NOMO-1 (cell line): ENCODE results near the gene ANKRD37.
"Not testable (repeated sequence)": the region's sequence is repeated elsewhere in the genome, so short reads cannot be mapped to it uniquely, and the experiment has no call there.

Experiments
- DNase-seq, 2 experiments: peaks; one replicate each; lab custom pipeline; 2025; ENCODE audit not compliant: unreplicated experiment in 2 of 2; lab: John Stamatoyannopoulos, UW

The ANKRD37 gene

GRCh38 chr4:185396724-185397385 lies at the start of gene ANKRD37:
ANKRD37 (plus strand) TSS chr4:185396841; CDS start chr4:185396924, 83 bp downstream.
- no peak for DNase-seq

- DNase-seq = no peak
Observed at GRCh38 chr4:185346975-185347601, 49.6 kb upstream of the ANKRD37 start.

GRCh38 chr4:185351691-185352090 lies 45.0 kb upstream of the ANKRD37 start:
- DNase-seq = no peak

- no peak for DNase-seq
Observed at GRCh38 chr4:185352202-185352601, 44.4 kb upstream of the ANKRD37 start.

- DNase-seq = no peak
Observed at GRCh38 chr4:185352741-185353140, 43.9 kb upstream of the ANKRD37 start.

GRCh38 chr4:185357211-185357610 lies 39.4 kb upstream of the ANKRD37 start:
- no peak for DNase-seq

GRCh38 chr4:185357733-185358440 lies 38.8 kb upstream of the ANKRD37 start:
- DNase-seq = no peak

- peak in 1 of 2 experiments; percentile 1 for DNase-seq
Observed at GRCh38 chr4:185358514-185358913, 38.1 kb upstream of the ANKRD37 start.

- no peak for DNase-seq
Observed at GRCh38 chr4:185358959-185359358, 37.7 kb upstream of the ANKRD37 start.

GRCh38 chr4:185359767-185360446 lies 36.7 kb upstream of the ANKRD37 start:
- no peak for DNase-seq

- DNase-seq = no peak
Observed at GRCh38 chr4:185361872-185362271, 34.8 kb upstream of the ANKRD37 start.

- not testable (repeated sequence) for DNase-seq
Observed at GRCh38 chr4:185362570-185362969, 34.1 kb upstream of the ANKRD37 start.

GRCh38 chr4:185363251-185363650 lies 33.4 kb upstream of the ANKRD37 start:
- no peak for DNase-seq

GRCh38 chr4:185364886-185365285 lies 31.8 kb upstream of the ANKRD37 start:
- no peak for DNase-seq

- DNase-seq = no peak
Observed at GRCh38 chr4:185369731-185370130, 26.9 kb upstream of the ANKRD37 start.

- no peak for DNase-seq
Observed at GRCh38 chr4:185370268-185370949, 26.2 kb upstream of the ANKRD37 start.

GRCh38 chr4:185371702-185372101 lies 24.9 kb upstream of the ANKRD37 start:
- no peak for DNase-seq

- DNase-seq = no peak
Observed at GRCh38 chr4:185374027-185374426, 22.6 kb upstream of the ANKRD37 start.

- no peak for DNase-seq
Observed at GRCh38 chr4:185374573-185374972, 22.1 kb upstream of the ANKRD37 start.

GRCh38 chr4:185378264-185378663 lies 18.4 kb upstream of the ANKRD37 start:
- no peak for DNase-seq
